ENCODE measurements around the gene KIRREL2. TPM values are rescaled to one million over a fixed set of nuclear protein-coding genes. Genes with fewer than 3 reads are reported as not detected.

KIRREL2 gene
- not detected for total RNA-seq
- long read RNA-seq, result 0 reads

DNA sequence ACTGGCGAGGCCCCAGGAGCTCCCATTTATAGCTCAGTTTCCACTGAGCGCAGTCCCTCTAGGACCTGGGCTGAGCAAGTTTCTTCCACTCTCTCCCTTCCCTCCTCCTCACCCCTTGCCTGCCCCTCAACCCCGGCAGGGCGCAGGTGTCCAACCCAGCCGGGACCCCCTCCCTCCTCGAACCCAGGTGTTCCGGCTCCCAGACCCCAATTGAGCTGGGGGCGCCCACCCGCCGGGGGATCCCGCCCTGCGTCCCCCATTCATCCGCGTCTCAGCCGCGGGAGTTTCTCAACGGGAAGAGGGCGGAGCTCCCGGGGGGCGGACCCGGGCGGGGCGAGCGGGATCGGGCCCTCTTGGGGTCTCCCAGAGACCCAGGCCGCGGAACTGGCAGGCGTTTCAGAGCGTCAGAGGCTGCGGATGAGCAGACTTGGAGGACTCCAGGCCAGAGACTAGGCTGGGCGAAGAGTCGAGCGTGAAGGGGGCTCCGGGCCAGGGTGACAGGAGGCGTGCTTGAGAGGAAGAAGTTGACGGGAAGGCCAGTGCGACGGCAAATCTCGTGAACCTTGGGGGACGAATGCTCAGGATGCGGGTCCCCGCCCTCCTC, at the start of gene KIRREL2:
TSS of gene KIRREL2 (plus strand) at position 366 of the 604 bp plus-strand sequence. CDS start at position 575, 209 bp downstream.
- peaks cover 21% of the 10 kb centered on the region for H3K4me1 ChIP-seq
- H3K4me3 ChIP-seq, result peak within 1 kb of the TSS; percentile 68
- TF ChIP-seq, protein P1, sequence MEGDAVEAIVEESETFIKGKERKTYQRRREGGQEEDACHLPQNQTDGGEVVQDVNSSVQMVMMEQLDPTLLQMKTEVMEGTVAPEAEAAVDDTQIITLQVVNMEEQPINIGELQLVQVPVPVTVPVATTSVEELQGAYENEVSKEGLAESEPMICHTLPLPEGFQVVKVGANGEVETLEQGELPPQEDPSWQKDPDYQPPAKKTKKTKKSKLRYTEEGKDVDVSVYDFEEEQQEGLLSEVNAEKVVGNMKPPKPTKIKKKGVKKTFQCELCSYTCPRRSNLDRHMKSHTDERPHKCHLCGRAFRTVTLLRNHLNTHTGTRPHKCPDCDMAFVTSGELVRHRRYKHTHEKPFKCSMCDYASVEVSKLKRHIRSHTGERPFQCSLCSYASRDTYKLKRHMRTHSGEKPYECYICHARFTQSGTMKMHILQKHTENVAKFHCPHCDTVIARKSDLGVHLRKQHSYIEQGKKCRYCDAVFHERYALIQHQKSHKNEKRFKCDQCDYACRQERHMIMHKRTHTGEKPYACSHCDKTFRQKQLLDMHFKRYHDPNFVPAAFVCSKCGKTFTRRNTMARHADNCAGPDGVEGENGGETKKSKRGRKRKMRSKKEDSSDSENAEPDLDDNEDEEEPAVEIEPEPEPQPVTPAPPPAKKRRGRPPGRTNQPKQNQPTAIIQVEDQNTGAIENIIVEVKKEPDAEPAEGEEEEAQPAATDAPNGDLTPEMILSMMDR (IDR thresholded peaks at IDR 0.05; ENCODE audit: borderline replicate concordance), result no peak
- DNase-seq, result no peak
- H3K27me3 ChIP-seq (ENCODE audit: low read depth), result peaks cover 99% of the 10 kb centered on the region
- intact Hi-C loops (cut with micrococcal nuclease), result no loop called here
- no peaks in the 10 kb centered on the region for H3K36me3 ChIP-seq
- peaks cover 3% of the 10 kb centered on the region for H3K9me3 ChIP-seq (replicated peaks)
- H3K27ac ChIP-seq (replicated peaks), result no peak within 1 kb of the TSS

DNA sequence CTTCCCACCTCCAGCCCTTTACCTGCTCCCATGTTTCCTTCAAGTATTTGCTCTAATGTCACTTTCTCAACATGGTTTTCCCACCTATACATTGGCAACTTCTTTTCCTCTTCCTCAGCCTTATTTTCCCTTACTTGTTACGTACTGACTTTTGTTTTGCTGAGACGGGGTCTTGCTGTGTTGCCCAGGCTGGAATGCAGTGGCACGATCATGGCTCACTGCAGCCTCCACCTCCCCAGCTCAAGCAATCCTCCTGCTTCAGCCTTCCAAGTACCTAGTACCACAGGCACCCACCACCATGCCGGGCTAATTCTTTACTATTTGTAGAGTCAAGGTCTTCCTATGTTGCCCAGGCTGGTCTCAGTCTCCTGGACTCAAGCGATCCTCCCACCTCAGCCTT, 49.1 kb upstream of the KIRREL2 start:
- Histone ChIP-seq H3K4me1 (no peaks in the 10 kb centered on the region), H3K4me3 (no peak overlapping the region), H3K36me3 (no peaks in the 10 kb centered on the region), H3K27me3 (ENCODE audit: low read depth) (peaks cover 85% of the 10 kb centered on the region), H3K9me3 (replicated peaks) (no peaks in the 10 kb centered on the region), H3K27ac (replicated peaks) (no peak overlapping the region)
- TF ChIP-seq, protein P1 (IDR thresholded peaks at IDR 0.05; ENCODE audit: borderline replicate concordance), result no peak
- intact Hi-C loops (cut with micrococcal nuclease), result no loop called here
- no peak for DNase-seq

GRCh38 chr19:35811317-35812219, 45.1 kb upstream of the KIRREL2 start:
- Histone ChIP-seq H3K9me3 (replicated peaks) (no peaks in the 10 kb centered on the region), H3K4me1 (no peaks in the 10 kb centered on the region), H3K4me3 (no peak overlapping the region), H3K36me3 (no peaks in the 10 kb centered on the region), H3K27me3 (ENCODE audit: low read depth) (peaks cover 81% of the 10 kb centered on the region), H3K27ac (replicated peaks) (no peak overlapping the region)
- intact Hi-C loops (cut with micrococcal nuclease), result no loop called here
- TF ChIP-seq, protein P1 (IDR thresholded peaks at IDR 0.05; ENCODE audit: borderline replicate concordance), result no peak
- DNase-seq, result no peak

- no peaks in the 10 kb centered on the region for H3K36me3 ChIP-seq
- no peak within 1 kb of the TSS for H3K27ac ChIP-seq (replicated peaks)
- DNase-seq, result no peak
- peaks cover 82% of the 10 kb centered on the region for H3K27me3 ChIP-seq (ENCODE audit: low read depth)
- TF ChIP-seq, protein P1 (IDR thresholded peaks at IDR 0.05; ENCODE audit: borderline replicate concordance), result no peak
- no peaks in the 10 kb centered on the region for H3K9me3 ChIP-seq (replicated peaks)
- intact Hi-C loops (cut with micrococcal nuclease), result no loop called here
- no peak within 1 kb of the TSS for H3K4me3 ChIP-seq
- H3K4me1 ChIP-seq, result no peaks in the 10 kb centered on the region
These were observed 44.3 kb upstream of the KIRREL2 start, which contains the start of gene PRODH2 for GRCh38 chr19:35812220-35813042. Gene PRODH2 (minus strand): TSS chr19:35812845. CDS start chr19:35812805, 40 bp downstream.

Measured in left ventricle myocardium inferior (tissue), 1 donor.